Measurements from ENCODE around the gene CLUH.
"Not testable (repeated sequence)": the region's sequence is repeated elsewhere in the genome, so short reads cannot be mapped to it uniquely, and the experiment has no call there.

DNA sequence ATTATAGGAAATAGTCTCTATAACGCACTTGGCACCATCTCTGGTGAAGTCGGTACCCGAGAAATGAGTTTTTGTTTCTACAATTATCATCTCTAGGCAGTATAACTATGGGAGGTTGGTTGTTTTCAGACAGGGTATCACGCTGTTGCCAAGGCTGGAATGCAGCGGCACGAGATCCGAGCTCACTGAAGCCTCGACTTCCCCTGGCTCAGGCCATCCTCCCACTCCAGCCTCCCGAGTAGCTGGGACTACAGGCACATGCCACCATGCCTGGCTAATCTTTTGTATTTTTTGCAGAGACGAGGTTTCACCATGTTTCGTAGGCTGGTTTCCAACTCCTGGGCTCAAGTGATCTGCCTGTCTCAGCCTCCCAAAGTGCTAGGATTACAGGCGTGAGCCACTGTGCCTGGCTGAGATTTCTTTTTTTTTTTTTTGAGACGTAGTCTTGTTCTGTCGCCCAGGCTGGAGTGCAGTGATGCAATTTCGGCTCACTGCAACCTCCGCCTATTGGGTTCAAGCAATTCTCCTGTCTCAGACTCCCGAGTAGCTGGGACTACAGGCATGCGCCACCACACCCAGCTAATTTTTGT, 12.3 kb downstream of the CLUH start:
- TF ChIP-seq CTCF, POLR2A, EP300 (IDR thresholded peaks at IDR 0.05): not testable (repeated sequence)
